ENCODE data around the gene SLC2A11.

SLC2A11 gene

DNA sequence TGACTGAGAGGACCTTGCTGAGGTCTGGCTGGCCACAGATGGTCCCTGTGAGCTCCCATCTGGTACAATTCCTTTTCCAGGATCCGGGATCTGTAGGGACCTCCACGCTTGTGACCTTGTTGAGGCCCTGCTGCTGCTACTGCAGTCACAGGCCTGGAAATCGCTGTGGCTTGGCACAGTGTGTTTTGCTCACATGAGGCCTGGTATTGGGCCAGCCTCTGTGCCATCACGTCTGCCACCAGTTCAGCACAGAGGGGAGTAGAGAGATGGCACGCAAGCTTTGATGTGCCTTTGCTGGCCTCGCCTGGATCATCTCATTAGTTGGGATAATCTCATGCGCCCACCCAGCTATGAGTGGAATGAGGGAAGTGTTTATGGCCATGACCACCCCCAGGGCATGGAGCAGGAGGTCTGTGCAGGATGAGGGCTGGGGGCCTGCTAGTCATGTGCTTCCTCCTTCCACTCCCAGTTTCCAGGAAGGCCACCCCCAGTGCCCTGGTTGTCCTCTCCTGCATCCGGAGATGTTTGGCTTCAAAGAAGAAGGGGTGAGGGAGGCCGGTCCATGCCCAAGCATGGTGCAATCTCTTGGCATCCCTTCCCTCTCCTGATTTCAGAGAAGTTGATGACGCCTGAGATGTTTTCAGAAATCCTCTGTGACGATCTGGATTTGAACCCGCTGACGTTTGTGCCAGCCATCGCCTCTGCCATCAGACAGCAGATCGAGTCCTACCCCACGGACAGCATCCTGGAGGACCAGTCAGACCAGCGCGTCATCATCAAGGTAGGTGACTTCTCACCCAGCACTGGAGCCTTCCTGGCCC, 41.3 kb upstream of the SLC2A11 start:
- Histone ChIP-seq H3K4me3 (replicated peaks; ENCODE audit: insufficient read depth, low read length) (no peak overlapping the region), H3K27me3 (ENCODE audit: insufficient read depth, poor library complexity, severe bottlenecking) (no peaks in the 10 kb centered on the region), H3K27ac (replicated peaks) (no peak overlapping the region)
- no peak for TF ChIP-seq POLR2AphosphoS5 (IDR thresholded peaks at IDR 0.05; ENCODE audit: low read depth)
- TF ChIP-seq GABPA (IDR thresholded peaks at IDR 0.05; ENCODE audit: low read depth): no peak
- TF ChIP-seq SPI1 (IDR thresholded peaks at IDR 0.05; ENCODE audit: borderline replicate concordance, low read depth): no peak
- TF ChIP-seq, protein P1, sequence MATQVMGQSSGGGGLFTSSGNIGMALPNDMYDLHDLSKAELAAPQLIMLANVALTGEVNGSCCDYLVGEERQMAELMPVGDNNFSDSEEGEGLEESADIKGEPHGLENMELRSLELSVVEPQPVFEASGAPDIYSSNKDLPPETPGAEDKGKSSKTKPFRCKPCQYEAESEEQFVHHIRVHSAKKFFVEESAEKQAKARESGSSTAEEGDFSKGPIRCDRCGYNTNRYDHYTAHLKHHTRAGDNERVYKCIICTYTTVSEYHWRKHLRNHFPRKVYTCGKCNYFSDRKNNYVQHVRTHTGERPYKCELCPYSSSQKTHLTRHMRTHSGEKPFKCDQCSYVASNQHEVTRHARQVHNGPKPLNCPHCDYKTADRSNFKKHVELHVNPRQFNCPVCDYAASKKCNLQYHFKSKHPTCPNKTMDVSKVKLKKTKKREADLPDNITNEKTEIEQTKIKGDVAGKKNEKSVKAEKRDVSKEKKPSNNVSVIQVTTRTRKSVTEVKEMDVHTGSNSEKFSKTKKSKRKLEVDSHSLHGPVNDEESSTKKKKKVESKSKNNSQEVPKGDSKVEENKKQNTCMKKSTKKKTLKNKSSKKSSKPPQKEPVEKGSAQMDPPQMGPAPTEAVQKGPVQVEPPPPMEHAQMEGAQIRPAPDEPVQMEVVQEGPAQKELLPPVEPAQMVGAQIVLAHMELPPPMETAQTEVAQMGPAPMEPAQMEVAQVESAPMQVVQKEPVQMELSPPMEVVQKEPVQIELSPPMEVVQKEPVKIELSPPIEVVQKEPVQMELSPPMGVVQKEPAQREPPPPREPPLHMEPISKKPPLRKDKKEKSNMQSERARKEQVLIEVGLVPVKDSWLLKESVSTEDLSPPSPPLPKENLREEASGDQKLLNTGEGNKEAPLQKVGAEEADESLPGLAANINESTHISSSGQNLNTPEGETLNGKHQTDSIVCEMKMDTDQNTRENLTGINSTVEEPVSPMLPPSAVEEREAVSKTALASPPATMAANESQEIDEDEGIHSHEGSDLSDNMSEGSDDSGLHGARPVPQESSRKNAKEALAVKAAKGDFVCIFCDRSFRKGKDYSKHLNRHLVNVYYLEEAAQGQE (IDR thresholded peaks at IDR 0.05; ENCODE audit: insufficient replicate concordance, low read depth): no peak
- TF ChIP-seq CTCF (IDR thresholded peaks at IDR 0.05; ENCODE audit: insufficient read depth, low read length): no peak
- no peak for DNase-seq (ENCODE audit: low read depth in 1 of 2, low spot score in 1 of 2)

DNA sequence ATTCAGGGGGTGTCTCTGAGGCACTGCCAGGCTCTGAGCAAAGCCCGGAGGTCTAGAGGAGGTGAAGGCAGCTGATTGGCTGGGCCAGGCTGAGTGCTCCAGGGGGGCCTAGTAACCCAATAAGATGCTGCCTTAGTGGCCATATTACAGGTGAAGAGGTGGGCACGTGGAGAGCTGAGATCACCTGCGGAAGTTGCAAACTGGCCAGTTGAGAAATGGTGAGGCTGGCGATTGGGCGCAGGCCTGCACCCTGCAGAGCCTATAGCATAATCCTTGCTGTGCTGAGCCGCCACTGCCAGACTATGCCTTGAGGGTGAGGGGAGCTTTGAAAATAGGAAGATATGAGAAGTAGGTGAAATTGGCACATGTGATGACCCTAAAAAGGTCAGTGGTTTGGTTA, 40.5 kb upstream of the SLC2A11 start:
- no peak for TF ChIP-seq POLR2AphosphoS5 (IDR thresholded peaks at IDR 0.05; ENCODE audit: low read depth)
- TF ChIP-seq, protein P1 (IDR thresholded peaks at IDR 0.05; ENCODE audit: insufficient replicate concordance, low read depth): no peak
- TF ChIP-seq CTCF (IDR thresholded peaks at IDR 0.05; ENCODE audit: insufficient read depth, low read length): no peak
- no peak for TF ChIP-seq SPI1 (IDR thresholded peaks at IDR 0.05; ENCODE audit: borderline replicate concordance, low read depth)
- no peak for TF ChIP-seq GABPA (IDR thresholded peaks at IDR 0.05; ENCODE audit: low read depth)
- no peak overlapping the region for H3K4me3 ChIP-seq (replicated peaks; ENCODE audit: insufficient read depth, low read length)
- DNase-seq (ENCODE audit: low read depth in 1 of 2, low spot score in 1 of 2): no peak
- no peak overlapping the region for H3K27ac ChIP-seq (replicated peaks)
- no peaks in the 10 kb centered on the region for H3K27me3 ChIP-seq (ENCODE audit: insufficient read depth, poor library complexity, severe bottlenecking)

DNA sequence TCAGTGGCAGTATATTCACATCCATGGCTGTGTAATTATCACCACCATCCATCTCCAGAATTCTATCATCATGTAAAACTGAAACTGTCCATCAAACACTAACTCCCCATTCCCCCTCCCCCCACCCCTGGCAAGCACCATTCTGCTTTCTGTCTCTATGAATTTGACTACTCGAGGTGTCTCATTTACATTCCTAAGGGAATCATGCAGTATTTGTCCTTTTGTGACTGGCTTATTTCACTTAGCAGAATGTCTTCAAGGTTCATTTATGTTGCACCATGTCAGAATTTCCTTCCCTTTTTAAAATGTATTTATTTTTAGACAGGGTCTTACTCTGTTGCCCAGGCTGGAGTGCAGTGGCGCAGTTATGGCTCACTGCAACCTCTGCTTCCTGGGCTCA, 39.1 kb upstream of the SLC2A11 start:
- Histone ChIP-seq H3K4me3 (replicated peaks; ENCODE audit: insufficient read depth, low read length) (no peak overlapping the region), H3K27me3 (ENCODE audit: insufficient read depth, poor library complexity, severe bottlenecking) (no peaks in the 10 kb centered on the region), H3K27ac (replicated peaks) (no peak overlapping the region)
- TF ChIP-seq CTCF (IDR thresholded peaks at IDR 0.05; ENCODE audit: insufficient read depth, low read length) (no peak), POLR2AphosphoS5 (IDR thresholded peaks at IDR 0.05; ENCODE audit: low read depth) (no peak), SPI1 (IDR thresholded peaks at IDR 0.05; ENCODE audit: borderline replicate concordance, low read depth) (no peak), GABPA (IDR thresholded peaks at IDR 0.05; ENCODE audit: low read depth) (no peak)
- TF ChIP-seq, protein P1 (IDR thresholded peaks at IDR 0.05; ENCODE audit: insufficient replicate concordance, low read depth): no peak
- DNase-seq (ENCODE audit: low read depth in 1 of 2, low spot score in 1 of 2): no peak
